LNCAP (cell line): ENCODE data around the gene RDH8.

Experiments used
- CTCF ChIP-seq: fragments of 450-650 bp; IDR thresholded peaks from 2 replicates; pipeline ENCODE4 v1.5.1; 2017; ENCODE audit warnings: mild to moderate bottlenecking

The RDH8 gene

DNA sequence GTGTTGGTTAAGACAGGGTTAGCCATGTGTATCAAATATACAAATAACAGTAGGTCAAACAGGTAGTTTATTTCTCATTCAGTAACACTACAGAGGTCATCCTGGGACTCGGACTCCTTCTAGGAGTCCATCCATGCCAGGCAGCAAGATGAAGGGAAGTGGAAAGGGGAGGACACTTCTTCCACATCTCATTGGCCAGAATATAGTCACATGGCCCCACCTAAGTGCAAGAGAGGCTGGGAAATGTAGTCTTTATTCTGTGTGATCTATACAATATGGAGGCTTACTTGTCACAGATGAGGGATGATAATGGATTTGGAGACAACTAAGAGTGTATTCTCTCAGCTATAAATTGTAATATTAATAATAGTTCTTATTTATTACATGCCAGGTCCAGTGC is 31.1 kb downstream of the RDH8 start:
- no peak for TF ChIP-seq CTCF

- no peak for TF ChIP-seq CTCF
Measured at GRCh38 chr19:10045371-10045770, 32.1 kb downstream of the RDH8 start.

DNA sequence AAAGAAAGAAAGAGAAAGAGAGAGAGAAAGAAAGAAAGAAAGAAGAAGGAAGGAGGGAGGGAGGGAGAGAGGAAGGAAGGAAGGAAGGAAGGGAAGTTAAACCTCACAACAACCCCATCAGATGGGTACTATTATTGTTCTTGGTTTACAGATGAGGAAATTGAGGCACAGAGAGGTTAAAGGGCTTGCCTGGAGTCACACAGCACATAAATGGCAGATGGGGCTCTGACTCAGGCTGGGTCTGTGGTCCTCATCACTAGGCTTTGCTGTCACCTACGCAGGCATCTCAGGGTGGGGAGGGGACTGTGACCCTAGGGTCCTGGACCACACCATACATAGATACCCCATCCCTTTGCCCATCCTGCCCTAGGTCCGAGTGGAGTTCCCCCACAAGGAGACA is 36.3 kb downstream of the RDH8 start:
- TF ChIP-seq CTCF = no peak

- no peak for TF ChIP-seq CTCF
Measured at GRCh38 chr19:10052602-10053360, 39.5 kb downstream of the RDH8 start.

- no peak for TF ChIP-seq CTCF
Measured at GRCh38 chr19:10061717-10062310, 48.5 kb downstream of the RDH8 start.

DNA sequence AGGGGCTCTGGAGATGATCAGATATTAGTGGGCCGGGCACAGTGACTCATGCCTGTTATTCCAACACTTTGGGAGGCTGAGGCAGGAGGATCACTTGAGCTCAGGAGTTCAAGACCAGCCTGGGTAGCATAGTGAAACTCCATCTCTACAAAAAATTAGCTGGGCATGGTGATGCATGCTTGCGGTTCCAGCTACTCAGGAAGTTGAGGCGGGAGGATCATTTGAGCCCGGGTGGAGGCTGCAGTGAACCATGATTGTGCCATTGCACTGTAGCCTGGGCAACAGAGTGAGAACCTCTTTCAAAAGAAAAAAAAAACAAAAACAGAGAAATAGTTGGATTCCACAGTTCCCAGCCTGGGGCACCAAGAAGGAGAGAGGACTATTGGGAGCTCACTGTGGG is 54.9 kb downstream of the RDH8 start:
- TF ChIP-seq CTCF = no peak

GRCh38 chr19:10069046-10069445 is 55.8 kb downstream of the RDH8 start:
- no peak for TF ChIP-seq CTCF
